Measurements from ENCODE around the gene ZNF185. TPM values are rescaled to one million over a fixed set of nuclear protein-coding genes. Genes with fewer than 3 reads are reported as not detected.

The ZNF185 gene
- total RNA-seq (2014; rRNA removed; shearing (Covaris generic)) = 3.5 and 4.0 TPM in 2 replicates

GRCh38 chrX:152897222-152898131 lies at the start of gene ZNF185:
Gene ZNF185, plus strand, starts transcription at chrX:152898067. Its CDS starts 16,423 bp downstream, at chrX:152914490.
- DNase-seq (ENCODE audit: low spot score) = peak; percentile 52

- no peak for DNase-seq (ENCODE audit: low spot score)
Observed at GRCh38 chrX:152850465-152850864, 47.4 kb upstream of the ZNF185 start.

- no peak for DNase-seq (ENCODE audit: low spot score)
Observed at GRCh38 chrX:152853986-152854385, 43.9 kb upstream of the ZNF185 start.

GRCh38 chrX:152861116-152861515 lies 36.8 kb upstream of the ZNF185 start:
- no peak for DNase-seq (ENCODE audit: low spot score)

- DNase-seq (ENCODE audit: low spot score) = no peak
Observed at GRCh38 chrX:152861826-152862225, 36.0 kb upstream of the ZNF185 start.

- no peak for DNase-seq (ENCODE audit: low spot score)
Observed at GRCh38 chrX:152865232-152865920, 32.5 kb upstream of the ZNF185 start.

- no peak for DNase-seq (ENCODE audit: low spot score)
Observed at GRCh38 chrX:152866386-152866785, 31.5 kb upstream of the ZNF185 start.

GRCh38 chrX:152869972-152870371 lies 27.9 kb upstream of the ZNF185 start:
- no peak for DNase-seq (ENCODE audit: low spot score)

GRCh38 chrX:152871260-152871659 lies 26.6 kb upstream of the ZNF185 start:
- no peak for DNase-seq (ENCODE audit: low spot score)

GRCh38 chrX:152872522-152872921 lies 25.3 kb upstream of the ZNF185 start:
- DNase-seq (ENCODE audit: low spot score) = no peak

GRCh38 chrX:152873361-152873760 lies 24.5 kb upstream of the ZNF185 start:
- no peak for DNase-seq (ENCODE audit: low spot score)

GRCh38 chrX:152876931-152877840 lies 20.7 kb upstream of the ZNF185 start:
- no peak for DNase-seq (ENCODE audit: low spot score)

- DNase-seq (ENCODE audit: low spot score) = no peak
Observed at GRCh38 chrX:152878976-152879755, 18.7 kb upstream of the ZNF185 start.

GRCh38 chrX:152881289-152881688 lies 16.6 kb upstream of the ZNF185 start:
- no peak for DNase-seq (ENCODE audit: low spot score)

GRCh38 chrX:152884171-152884570 lies 13.7 kb upstream of the ZNF185 start:
- no peak for DNase-seq (ENCODE audit: low spot score)

GRCh38 chrX:152886716-152887115 lies 11.2 kb upstream of the ZNF185 start:
- DNase-seq (ENCODE audit: low spot score) = no peak

- DNase-seq (ENCODE audit: low spot score) = no peak
Observed at GRCh38 chrX:152892499-152892898, 5.4 kb upstream of the ZNF185 start.

- DNase-seq (ENCODE audit: low spot score) = no peak
Observed at GRCh38 chrX:152892999-152893891, 4.6 kb upstream of the ZNF185 start.

GRCh38 chrX:152893980-152894610 lies 3.8 kb upstream of the ZNF185 start:
- DNase-seq (ENCODE audit: low spot score) = no peak
